ENCODE measurements around the gene PNCK. TPM values are rescaled to one million over a fixed set of nuclear protein-coding genes. Genes with fewer than 3 reads are reported as not detected.

The PNCK gene
- total and polyA plus RNA-seq, 2 of the 13 experiments (the other 11 are each of a cell fraction or from before 2014, with no cell fraction given): 33.1 TPM; not detected in 1

- TF ChIP-seq ZNF407 (CRISPR knock-in tag; IDR thresholded peaks at IDR 0.05; ENCODE audit: not compliant biosample characterization) (no peak), SIN3A (IDR thresholded peaks at IDR 0.05; ENCODE audit: borderline replicate concordance, low read depth, low read length) (0 out of 2 replicates have a peak, but pooled peaks have one; percentile 11), ZNF251 (CRISPR knock-in tag; IDR thresholded peaks at IDR 0.05) (0 out of 2 replicates have a peak, but pooled peaks have one; percentile 32), ZNF34 (CRISPR knock-in tag; IDR thresholded peaks at IDR 0.05; ENCODE audit: borderline replicate concordance) (0 out of 2 replicates have a peak, but pooled peaks have one; percentile 35), ZNF207 (IDR thresholded peaks at IDR 0.05; ENCODE audit: borderline replicate concordance) (no peak), E2F1 (CRISPR knock-in tag; IDR thresholded peaks at IDR 0.05) (no peak)
Observed at GRCh38 chrX:153722704-153723350, 49.2 kb upstream of the PNCK start (continued).

Data from HepG2 (cell line).